ENCODE results near the gene UCHL3.

DNA sequence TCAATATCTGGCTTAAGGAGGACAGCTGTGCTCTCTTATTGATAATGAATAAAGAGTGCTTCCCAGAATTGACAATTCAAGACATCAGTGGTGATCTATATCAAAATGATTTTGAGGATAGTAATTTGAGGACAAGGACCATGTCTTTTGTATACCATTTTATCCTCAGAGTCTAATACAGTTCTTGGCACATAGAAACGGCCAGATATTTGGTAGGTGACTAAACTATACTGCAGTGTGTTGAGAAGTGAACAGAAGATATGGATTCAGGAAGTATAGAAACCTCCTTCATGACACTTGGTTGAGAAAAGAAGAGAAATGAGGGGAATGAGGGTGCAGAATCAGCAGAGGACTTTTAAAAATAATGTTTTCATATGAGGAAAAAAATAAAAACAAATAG is 70.4 kb downstream of the UCHL3 start:
- TF ChIP-seq EZH2phosphoT487 (IDR thresholded peaks at IDR 0.05; ENCODE audit: insufficient read depth, low read depth) (no peak), EZH2 (IDR thresholded peaks at IDR 0.05; ENCODE audit: insufficient read depth, poor library complexity, severe bottlenecking) (no peak)
